WTC11 (cell line): ENCODE results near the gene FRMD6. TPM values are rescaled to one million over a fixed set of nuclear protein-coding genes. Genes with fewer than 3 reads are reported as not detected.

Experiments
- ATAC-seq: fragments of 200-7000 bp; cut with Tn5 transposase; 2 replicates; pipeline ENCODE4 v1.10.0; 2021; ENCODE audit warnings: mild to moderate bottlenecking, moderate library complexity
- CTCF ChIA-PET: fragments of 300-600 bp; sonication (Branson Sonifier 250); formaldehyde crosslinking; loops from one replicate; lab custom pipeline; 2021; ENCODE audit warnings: antibody characterized with exemption; lab: Charles Lee
- POLR2A ChIA-PET: fragments of 350-600 bp; sonication (Branson Sonifier 250); formaldehyde crosslinking; loops from one replicate; lab custom pipeline; 2021; ENCODE audit warnings: antibody characterized with exemption; lab: Charles Lee
- DNase-seq: peaks from one replicate; pipeline ENCODE4 v3.0.0; 2021; ENCODE audit warnings: low spot score
- H3K27ac Mint-ChIP-seq: 2 replicates; pipeline ENCODE4 v1.8.0; 2021; ENCODE audit warnings: mixed read lengths
- H3K27me3 Mint-ChIP-seq: 2 replicates; pipeline ENCODE4 v1.8.0; 2021; ENCODE audit warnings: low read depth, mild to moderate bottlenecking, moderate library complexity, mixed read lengths
- H3K36me3 Mint-ChIP-seq: 2 replicates; pipeline ENCODE4 v1.8.0; 2021; ENCODE audit warnings: mixed read lengths
- H3K4me1 Mint-ChIP-seq: 2 replicates; pipeline ENCODE4 v1.8.0; 2022; ENCODE audit warnings: mixed read lengths
- H3K4me3 Mint-ChIP-seq: 2 replicates; pipeline ENCODE4 v1.8.0; 2021; ENCODE audit warnings: mild to moderate bottlenecking, moderate library complexity, mixed read lengths
- H3K9me3 Mint-ChIP-seq: 2 replicates; pipeline ENCODE4 v1.8.0; 2021; ENCODE audit warnings: mixed read lengths
- ATF1 ChIP-seq: sonication (generic); formaldehyde crosslinking; IDR thresholded peaks from 2 replicates; pipeline ENCODE4 v1.8.1; 2023; ENCODE audit warnings: mild to moderate bottlenecking, moderate library complexity, missing genetic modification reagents
- CBFB ChIP-seq: sonication (generic); formaldehyde crosslinking; IDR thresholded peaks from 2 replicates; pipeline ENCODE4 v1.8.1; 2022; ENCODE audit warnings: mild to moderate bottlenecking, low read depth, missing genetic modification reagents
- EMX1 ChIP-seq: fragments of 250-450 bp; sonication (Bioruptor Pico); IDR thresholded peaks from 2 replicates; pipeline ENCODE4 v1.8.0; 2021; ENCODE audit warnings: mild to moderate bottlenecking
- ERG ChIP-seq: fragments of 250-450 bp; sonication (Bioruptor Pico); IDR thresholded peaks from 2 replicates; pipeline ENCODE4 v1.8.0; 2021; ENCODE audit warnings: mild to moderate bottlenecking
- ESRRA ChIP-seq: sonication (generic); formaldehyde crosslinking; IDR thresholded peaks from 2 replicates; pipeline ENCODE4 v1.8.1; 2022; ENCODE audit warnings: mild to moderate bottlenecking, missing genetic modification reagents, borderline replicate concordance
- FOXK1 ChIP-seq: sonication (generic); formaldehyde crosslinking; IDR thresholded peaks from 2 replicates; pipeline ENCODE4 v1.8.0; 2022; ENCODE audit warnings: mild to moderate bottlenecking, moderate library complexity, missing genetic modification reagents
- FOXP4 ChIP-seq: sonication (generic); formaldehyde crosslinking; IDR thresholded peaks from 2 replicates; pipeline ENCODE4 v1.8.0; 2022; ENCODE audit warnings: mild to moderate bottlenecking, missing genetic modification reagents
- MAX ChIP-seq: sonication (generic); formaldehyde crosslinking; IDR thresholded peaks from 2 replicates; pipeline ENCODE4 v1.8.0; 2022; ENCODE audit warnings: mild to moderate bottlenecking, missing genetic modification reagents
- MLX ChIP-seq: sonication (generic); formaldehyde crosslinking; IDR thresholded peaks from 2 replicates; pipeline ENCODE4 v1.8.1; 2023; ENCODE audit warnings: mild to moderate bottlenecking, missing genetic modification reagents, moderate library complexity
- NFATC4 ChIP-seq: fragments of 250-450 bp; sonication (Bioruptor Pico); IDR thresholded peaks from 2 replicates; pipeline ENCODE4 v1.9.0; 2021; ENCODE audit warnings: mild to moderate bottlenecking
- ZNF232 ChIP-seq: sonication (generic); formaldehyde crosslinking; IDR thresholded peaks from 2 replicates; pipeline ENCODE4 v1.8.0; 2022; ENCODE audit warnings: mild to moderate bottlenecking, missing genetic modification reagents
- ZNF423 ChIP-seq: fragments of 250-450 bp; sonication (Bioruptor Pico); IDR thresholded peaks from 2 replicates; pipeline ENCODE4 v2.1.2; 2022; ENCODE audit warnings: mild to moderate bottlenecking, moderate library complexity
- ZNF671 ChIP-seq: fragments of 250-450 bp; sonication (Bioruptor Pico); IDR thresholded peaks from 2 replicates; pipeline ENCODE4 v1.8.0; 2021; ENCODE audit warnings: mild to moderate bottlenecking
- total RNA-seq: library from RNA; stranded (reverse); gene quantifications from 3 replicates; pipeline ENCODE4 v1.2.3, GENCODE V29; 2021
- TF ChIP-seq, protein P1 (sequence below): sonication (generic); formaldehyde crosslinking; IDR thresholded peaks from 2 replicates; pipeline ENCODE4 v1.8.0; 2023; ENCODE audit warnings: missing genetic modification reagents, mild to moderate bottlenecking, borderline replicate concordance
- TF ChIP-seq, protein P2 (sequence below): sonication (generic); formaldehyde crosslinking; IDR thresholded peaks from 2 replicates; pipeline ENCODE4 v1.8.1; 2023; ENCODE audit warnings: mild to moderate bottlenecking, missing genetic modification reagents
- TF ChIP-seq, protein P3 (sequence below): sonication (generic); formaldehyde crosslinking; IDR thresholded peaks from 2 replicates; pipeline ENCODE4 v1.8.1; 2022; ENCODE audit warnings: low read depth, mild to moderate bottlenecking, moderate library complexity, missing genetic modification reagents, borderline replicate concordance

Gene FRMD6
- total RNA-seq, 1 experiment from 2014 or later: 21.8 TPM

DNA sequence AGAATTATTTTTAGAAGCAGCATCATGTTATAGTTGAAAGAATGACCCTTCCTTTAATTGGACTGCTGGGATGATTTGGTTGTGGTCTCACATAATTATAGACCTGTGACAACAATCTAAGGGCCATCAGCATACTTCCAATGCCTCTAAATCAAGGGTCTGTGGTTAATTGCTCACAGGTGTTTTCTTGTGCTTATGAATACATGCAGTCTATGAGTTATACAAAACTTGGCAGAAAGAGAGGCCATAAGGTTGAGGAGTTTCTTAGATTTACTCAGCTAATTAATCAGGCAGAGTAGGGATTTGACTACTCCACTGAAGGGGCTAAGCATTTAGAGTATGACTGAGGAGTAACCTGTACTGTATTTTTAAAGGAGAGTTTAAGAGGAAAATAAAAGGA, 37.0 kb upstream of the FRMD6 start:
- no peak for ATAC-seq
- Mint-ChIP-seq H3K4me1 (peaks cover 14% of the 10 kb centered on the region), H3K4me3 (no peak overlapping the region), H3K36me3 (no peaks in the 10 kb centered on the region), H3K27me3 (no peaks in the 10 kb centered on the region), H3K27ac (no peak overlapping the region)
- no peak for DNase-seq
- POLR2A ChIA-PET: no interaction called here
- no peak for TF ChIP-seq ERG
- no peak for TF ChIP-seq ESRRA (CRISPR knock-in tag)
- no peak for TF ChIP-seq NFATC4 (CRISPR knock-in tag)
- TF ChIP-seq, protein P1, sequence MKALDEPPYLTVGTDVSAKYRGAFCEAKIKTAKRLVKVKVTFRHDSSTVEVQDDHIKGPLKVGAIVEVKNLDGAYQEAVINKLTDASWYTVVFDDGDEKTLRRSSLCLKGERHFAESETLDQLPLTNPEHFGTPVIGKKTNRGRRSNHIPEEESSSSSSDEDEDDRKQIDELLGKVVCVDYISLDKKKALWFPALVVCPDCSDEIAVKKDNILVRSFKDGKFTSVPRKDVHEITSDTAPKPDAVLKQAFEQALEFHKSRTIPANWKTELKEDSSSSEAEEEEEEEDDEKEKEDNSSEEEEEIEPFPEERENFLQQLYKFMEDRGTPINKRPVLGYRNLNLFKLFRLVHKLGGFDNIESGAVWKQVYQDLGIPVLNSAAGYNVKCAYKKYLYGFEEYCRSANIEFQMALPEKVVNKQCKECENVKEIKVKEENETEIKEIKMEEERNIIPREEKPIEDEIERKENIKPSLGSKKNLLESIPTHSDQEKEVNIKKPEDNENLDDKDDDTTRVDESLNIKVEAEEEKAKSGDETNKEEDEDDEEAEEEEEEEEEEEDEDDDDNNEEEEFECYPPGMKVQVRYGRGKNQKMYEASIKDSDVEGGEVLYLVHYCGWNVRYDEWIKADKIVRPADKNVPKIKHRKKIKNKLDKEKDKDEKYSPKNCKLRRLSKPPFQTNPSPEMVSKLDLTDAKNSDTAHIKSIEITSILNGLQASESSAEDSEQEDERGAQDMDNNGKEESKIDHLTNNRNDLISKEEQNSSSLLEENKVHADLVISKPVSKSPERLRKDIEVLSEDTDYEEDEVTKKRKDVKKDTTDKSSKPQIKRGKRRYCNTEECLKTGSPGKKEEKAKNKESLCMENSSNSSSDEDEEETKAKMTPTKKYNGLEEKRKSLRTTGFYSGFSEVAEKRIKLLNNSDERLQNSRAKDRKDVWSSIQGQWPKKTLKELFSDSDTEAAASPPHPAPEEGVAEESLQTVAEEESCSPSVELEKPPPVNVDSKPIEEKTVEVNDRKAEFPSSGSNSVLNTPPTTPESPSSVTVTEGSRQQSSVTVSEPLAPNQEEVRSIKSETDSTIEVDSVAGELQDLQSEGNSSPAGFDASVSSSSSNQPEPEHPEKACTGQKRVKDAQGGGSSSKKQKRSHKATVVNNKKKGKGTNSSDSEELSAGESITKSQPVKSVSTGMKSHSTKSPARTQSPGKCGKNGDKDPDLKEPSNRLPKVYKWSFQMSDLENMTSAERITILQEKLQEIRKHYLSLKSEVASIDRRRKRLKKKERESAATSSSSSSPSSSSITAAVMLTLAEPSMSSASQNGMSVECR (CRISPR knock-in tag): no peak
- TF ChIP-seq, protein P2, sequence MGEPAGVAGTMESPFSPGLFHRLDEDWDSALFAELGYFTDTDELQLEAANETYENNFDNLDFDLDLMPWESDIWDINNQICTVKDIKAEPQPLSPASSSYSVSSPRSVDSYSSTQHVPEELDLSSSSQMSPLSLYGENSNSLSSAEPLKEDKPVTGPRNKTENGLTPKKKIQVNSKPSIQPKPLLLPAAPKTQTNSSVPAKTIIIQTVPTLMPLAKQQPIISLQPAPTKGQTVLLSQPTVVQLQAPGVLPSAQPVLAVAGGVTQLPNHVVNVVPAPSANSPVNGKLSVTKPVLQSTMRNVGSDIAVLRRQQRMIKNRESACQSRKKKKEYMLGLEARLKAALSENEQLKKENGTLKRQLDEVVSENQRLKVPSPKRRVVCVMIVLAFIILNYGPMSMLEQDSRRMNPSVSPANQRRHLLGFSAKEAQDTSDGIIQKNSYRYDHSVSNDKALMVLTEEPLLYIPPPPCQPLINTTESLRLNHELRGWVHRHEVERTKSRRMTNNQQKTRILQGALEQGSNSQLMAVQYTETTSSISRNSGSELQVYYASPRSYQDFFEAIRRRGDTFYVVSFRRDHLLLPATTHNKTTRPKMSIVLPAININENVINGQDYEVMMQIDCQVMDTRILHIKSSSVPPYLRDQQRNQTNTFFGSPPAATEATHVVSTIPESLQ (CRISPR knock-in tag): no peak
- no peak for TF ChIP-seq CBFB
- TF ChIP-seq, protein P3, sequence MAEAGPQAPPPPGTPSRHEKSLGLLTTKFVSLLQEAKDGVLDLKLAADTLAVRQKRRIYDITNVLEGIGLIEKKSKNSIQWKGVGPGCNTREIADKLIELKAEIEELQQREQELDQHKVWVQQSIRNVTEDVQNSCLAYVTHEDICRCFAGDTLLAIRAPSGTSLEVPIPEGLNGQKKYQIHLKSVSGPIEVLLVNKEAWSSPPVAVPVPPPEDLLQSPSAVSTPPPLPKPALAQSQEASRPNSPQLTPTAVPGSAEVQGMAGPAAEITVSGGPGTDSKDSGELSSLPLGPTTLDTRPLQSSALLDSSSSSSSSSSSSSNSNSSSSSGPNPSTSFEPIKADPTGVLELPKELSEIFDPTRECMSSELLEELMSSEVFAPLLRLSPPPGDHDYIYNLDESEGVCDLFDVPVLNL: no peak
- TF ChIP-seq FOXK1 (CRISPR knock-in tag): no peak
- no peak for TF ChIP-seq ATF1 (CRISPR knock-in tag)
- no peak for TF ChIP-seq MLX (CRISPR knock-in tag)
- no peak for TF ChIP-seq ZNF423 (CRISPR knock-in tag)
- no peak for TF ChIP-seq EMX1 (CRISPR knock-in tag)
- no peak for TF ChIP-seq ZNF671 (CRISPR knock-in tag)
- no peak for TF ChIP-seq MAX
- TF ChIP-seq FOXP4 (CRISPR knock-in tag): no peak
- no peak for TF ChIP-seq ZNF232
- TF ChIP-seq, all 79 proteins: peak for 0
- CTCF ChIA-PET: interaction anchor here (0.6 kb wide), 2 partner anchors 59 to 604 kb away, joined by 4 read pairs; no protein-coding TSS in a partner anchor
- H3K9me3 Mint-ChIP-seq: no peaks in the 10 kb centered on the region
